ENCODE measurements around the gene PVALB. TPM values are rescaled to one million over a fixed set of nuclear protein-coding genes. Genes with fewer than 3 reads are reported as not detected.

Gene PVALB
- total and polyA plus RNA-seq, 9 of the 15 experiments (the other 6 are each of a cell fraction or from before 2014, with no cell fraction given), result not detected

- TF ChIP-seq MGA (IDR thresholded peaks at IDR 0.05), result 0 out of 2 replicates have a peak, but pooled peaks have one; percentile 16
Measured at GRCh38 chr22:36776722-36777121, 40.1 kb downstream of the PVALB start (continued).

All from K562 (cell line).